Ishikawa (cell line): ENCODE results near the gene TSN.
A peak's percentile ranks its signal among the peaks of the same experiment; 100 is the strongest.

ENCODE experiments used
- CEBPB ChIP-seq: IDR thresholded peaks from 2 replicates; pipeline ENCODE4 v1.6.1; 2012
- CREB1 ChIP-seq: IDR thresholded peaks from 2 replicates; pipeline ENCODE4 v1.6.1; 2012; ENCODE audit warnings: low read depth
- EGR1 ChIP-seq: IDR thresholded peaks from 2 replicates; pipeline ENCODE4 v1.6.1; 2012
- EP300 ChIP-seq: IDR thresholded peaks from 2 replicates; pipeline ENCODE4 v1.6.1; 2012; ENCODE audit warnings: borderline replicate concordance
- FOXM1 ChIP-seq: IDR thresholded peaks from 2 replicates; pipeline ENCODE4 v1.6.1; 2012; ENCODE audit warnings: low read depth, borderline replicate concordance
- NFIC ChIP-seq: IDR thresholded peaks from 2 replicates; pipeline ENCODE4 v1.6.1; 2012
- RAD21 ChIP-seq: IDR thresholded peaks from 2 replicates; pipeline ENCODE4 v1.6.1; 2012; ENCODE audit warnings: low read depth
- TAF1 ChIP-seq: IDR thresholded peaks from 2 replicates; pipeline ENCODE4 v1.6.1; 2012; ENCODE audit warnings: low read depth, mild to moderate bottlenecking
- TCF12 ChIP-seq: IDR thresholded peaks from 2 replicates; pipeline ENCODE4 v1.6.1; 2012; ENCODE audit warnings: low read depth
- TEAD4 ChIP-seq: IDR thresholded peaks from 2 replicates; pipeline ENCODE4 v1.6.1; 2012
- YY1 ChIP-seq: IDR thresholded peaks from 2 replicates; pipeline ENCODE4 v1.6.1; 2012; ENCODE audit warnings: low read depth
- ZBTB7A ChIP-seq: IDR thresholded peaks from 2 replicates; pipeline ENCODE4 v1.6.1; 2012; ENCODE audit warnings: low read depth
- TF ChIP-seq, protein P1 (sequence below): IDR thresholded peaks from 2 replicates; pipeline ENCODE4 v1.6.1; 2012
- TF ChIP-seq, protein P2 (sequence below): IDR thresholded peaks from 2 replicates; pipeline ENCODE4 v1.6.1; 2012; ENCODE audit warnings: low read depth, mild to moderate bottlenecking
- TF ChIP-seq, protein P3 (sequence below): IDR thresholded peaks from 2 replicates; pipeline ENCODE4 v1.6.1; 2012

TSN gene

DNA sequence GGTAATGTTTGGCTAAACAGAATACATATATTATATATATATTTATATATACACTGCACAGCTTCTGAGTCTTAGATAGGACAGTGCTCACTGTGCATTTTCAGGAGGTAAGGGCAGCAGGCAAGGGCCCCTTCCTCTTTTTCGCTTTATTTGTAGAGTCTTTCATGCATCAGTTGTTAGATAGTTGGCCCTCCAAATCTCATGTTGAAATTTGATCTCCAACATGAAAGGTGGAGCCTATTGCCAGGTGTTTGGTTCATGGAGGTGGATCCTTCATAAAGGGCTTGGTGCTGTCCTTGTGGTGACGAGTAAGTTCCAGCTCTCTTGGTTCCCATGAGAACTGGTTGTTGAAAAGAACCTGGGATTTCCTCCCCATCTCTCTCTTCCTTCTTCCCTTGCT, 48.1 kb downstream of the TSN start:
- TF ChIP-seq TEAD4 = no peak
- no peak for TF ChIP-seq CREB1
- TF ChIP-seq FOXM1 = no peak
- TF ChIP-seq EGR1 = no peak
- TF ChIP-seq RAD21 = no peak
- no peak for TF ChIP-seq CEBPB
- no peak for TF ChIP-seq ZBTB7A
- no peak for TF ChIP-seq TAF1
- no peak for TF ChIP-seq TCF12
- no peak for TF ChIP-seq YY1
- TF ChIP-seq NFIC = no peak

DNA sequence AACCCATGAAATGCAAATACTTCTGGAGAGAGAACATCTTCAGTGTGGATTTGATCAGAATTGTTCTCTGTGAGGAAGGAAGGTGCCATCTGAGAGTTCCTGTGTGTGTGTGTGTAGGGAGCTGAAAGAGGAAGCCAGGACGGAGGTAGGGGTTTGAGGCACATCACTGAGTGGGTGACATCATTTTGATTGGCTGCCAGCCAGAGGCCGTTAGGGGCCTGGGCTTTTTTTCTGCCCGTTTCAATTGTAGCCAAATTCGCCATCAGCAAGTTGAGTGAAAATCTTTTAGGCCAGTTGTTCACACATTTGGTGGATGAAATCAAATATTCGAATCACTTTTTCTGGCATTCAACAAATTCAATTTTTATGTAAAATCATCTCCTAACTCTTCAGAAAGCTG, 48.9 kb downstream of the TSN start:
- no peak for TF ChIP-seq TAF1
- TF ChIP-seq NFIC = peak; percentile 28; the same call in 1 of the 2 replicates

DNA sequence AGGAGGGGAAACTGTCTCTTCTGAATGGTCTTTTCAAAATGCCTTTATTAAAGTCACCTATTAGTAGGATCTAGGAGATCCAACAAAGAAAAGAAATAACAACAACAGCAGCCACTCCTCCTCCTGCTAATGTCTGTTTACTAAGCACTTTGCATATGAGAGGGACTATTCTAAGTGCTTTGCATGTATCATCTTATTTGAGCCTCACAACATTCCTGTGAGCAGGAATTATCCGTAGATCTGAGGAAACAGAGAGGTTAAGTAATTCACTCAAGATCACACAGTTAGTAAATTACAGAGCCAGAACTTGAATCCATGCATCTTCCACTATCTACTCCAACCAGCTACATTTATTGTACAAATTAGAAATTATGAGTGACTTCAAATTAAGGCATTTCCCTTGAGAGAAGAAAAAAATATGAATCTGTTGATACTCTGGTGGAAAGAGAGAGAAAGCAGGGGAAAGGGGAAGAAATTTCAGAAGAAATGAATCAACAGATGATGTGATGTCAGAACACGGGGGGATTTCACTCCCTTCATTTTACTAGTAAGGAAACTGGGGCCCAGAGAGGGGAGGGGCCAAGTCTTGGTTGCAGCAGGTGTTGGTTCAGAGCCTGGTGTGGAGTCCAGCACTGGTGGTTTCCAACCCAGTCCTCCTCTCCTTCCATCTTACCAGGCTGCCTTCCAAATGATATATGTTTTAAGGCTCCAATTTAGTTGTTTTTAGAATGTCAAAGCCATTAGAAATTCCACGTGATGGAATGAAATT, 49.7 kb downstream of the TSN start:
- TF ChIP-seq, protein P1, sequence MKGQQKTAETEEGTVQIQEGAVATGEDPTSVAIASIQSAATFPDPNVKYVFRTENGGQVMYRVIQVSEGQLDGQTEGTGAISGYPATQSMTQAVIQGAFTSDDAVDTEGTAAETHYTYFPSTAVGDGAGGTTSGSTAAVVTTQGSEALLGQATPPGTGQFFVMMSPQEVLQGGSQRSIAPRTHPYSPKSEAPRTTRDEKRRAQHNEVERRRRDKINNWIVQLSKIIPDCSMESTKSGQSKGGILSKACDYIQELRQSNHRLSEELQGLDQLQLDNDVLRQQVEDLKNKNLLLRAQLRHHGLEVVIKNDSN = no peak
- TF ChIP-seq TEAD4 (no peak), RAD21 (no peak), TCF12 (no peak), EP300 (no peak), TAF1 (no peak), CEBPB (no peak), CREB1 (no peak), YY1 (no peak), EGR1 (no peak), FOXM1 (no peak), ZBTB7A (no peak), NFIC (no peak)
- TF ChIP-seq, protein P2, sequence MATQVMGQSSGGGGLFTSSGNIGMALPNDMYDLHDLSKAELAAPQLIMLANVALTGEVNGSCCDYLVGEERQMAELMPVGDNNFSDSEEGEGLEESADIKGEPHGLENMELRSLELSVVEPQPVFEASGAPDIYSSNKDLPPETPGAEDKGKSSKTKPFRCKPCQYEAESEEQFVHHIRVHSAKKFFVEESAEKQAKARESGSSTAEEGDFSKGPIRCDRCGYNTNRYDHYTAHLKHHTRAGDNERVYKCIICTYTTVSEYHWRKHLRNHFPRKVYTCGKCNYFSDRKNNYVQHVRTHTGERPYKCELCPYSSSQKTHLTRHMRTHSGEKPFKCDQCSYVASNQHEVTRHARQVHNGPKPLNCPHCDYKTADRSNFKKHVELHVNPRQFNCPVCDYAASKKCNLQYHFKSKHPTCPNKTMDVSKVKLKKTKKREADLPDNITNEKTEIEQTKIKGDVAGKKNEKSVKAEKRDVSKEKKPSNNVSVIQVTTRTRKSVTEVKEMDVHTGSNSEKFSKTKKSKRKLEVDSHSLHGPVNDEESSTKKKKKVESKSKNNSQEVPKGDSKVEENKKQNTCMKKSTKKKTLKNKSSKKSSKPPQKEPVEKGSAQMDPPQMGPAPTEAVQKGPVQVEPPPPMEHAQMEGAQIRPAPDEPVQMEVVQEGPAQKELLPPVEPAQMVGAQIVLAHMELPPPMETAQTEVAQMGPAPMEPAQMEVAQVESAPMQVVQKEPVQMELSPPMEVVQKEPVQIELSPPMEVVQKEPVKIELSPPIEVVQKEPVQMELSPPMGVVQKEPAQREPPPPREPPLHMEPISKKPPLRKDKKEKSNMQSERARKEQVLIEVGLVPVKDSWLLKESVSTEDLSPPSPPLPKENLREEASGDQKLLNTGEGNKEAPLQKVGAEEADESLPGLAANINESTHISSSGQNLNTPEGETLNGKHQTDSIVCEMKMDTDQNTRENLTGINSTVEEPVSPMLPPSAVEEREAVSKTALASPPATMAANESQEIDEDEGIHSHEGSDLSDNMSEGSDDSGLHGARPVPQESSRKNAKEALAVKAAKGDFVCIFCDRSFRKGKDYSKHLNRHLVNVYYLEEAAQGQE = no peak
- TF ChIP-seq, protein P3, sequence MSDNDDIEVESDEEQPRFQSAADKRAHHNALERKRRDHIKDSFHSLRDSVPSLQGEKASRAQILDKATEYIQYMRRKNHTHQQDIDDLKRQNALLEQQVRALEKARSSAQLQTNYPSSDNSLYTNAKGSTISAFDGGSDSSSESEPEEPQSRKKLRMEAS = no peak

DNA sequence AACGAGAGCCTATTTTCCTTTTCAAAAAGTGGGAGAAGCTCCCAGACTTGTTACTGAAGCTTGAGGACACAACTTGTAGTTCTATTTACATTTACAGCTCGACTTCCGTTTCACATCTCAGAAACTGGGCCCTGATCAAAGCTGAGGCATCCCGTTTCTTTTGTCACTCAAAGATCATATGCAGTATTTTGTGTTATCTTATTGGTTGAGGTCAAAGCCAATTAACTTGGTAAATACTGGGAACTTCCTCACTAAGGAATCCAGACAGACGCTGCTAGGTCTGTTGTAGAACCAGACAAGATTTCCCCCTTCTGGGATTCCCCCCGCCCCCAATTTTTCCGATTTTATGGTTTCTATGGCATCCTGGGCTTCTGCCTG, 50.3 kb downstream of the TSN start:
- TF ChIP-seq, protein P2 = no peak
- TF ChIP-seq, protein P3 = no peak

DNA sequence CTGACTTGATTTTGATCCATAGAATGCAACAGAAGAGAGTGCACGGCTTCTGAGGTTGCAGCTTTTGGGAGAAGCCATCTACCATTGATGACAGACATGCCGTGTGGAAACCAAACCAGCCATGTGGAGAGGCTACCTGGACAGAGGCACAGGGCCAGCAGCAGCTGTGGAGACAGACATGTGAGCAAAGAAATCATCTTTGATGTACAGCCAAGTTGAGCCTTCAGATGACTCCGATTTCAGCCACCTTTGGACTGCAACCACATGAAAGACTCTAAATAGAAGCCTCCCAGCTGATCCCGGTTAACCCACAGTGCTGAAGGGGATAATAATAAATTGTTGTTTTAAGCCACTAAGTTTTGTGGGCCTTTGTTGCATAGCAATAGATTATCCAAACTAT, 54.2 kb downstream of the TSN start:
- TF ChIP-seq EP300 (no peak), TCF12 (no peak), CREB1 (no peak), TEAD4 (no peak), TAF1 (no peak), YY1 (no peak), NFIC (no peak), CEBPB (no peak), RAD21 (no peak), EGR1 (no peak), ZBTB7A (no peak)
- TF ChIP-seq, protein P1 = no peak
- TF ChIP-seq, protein P2 = no peak
